ENCODE measurements around the gene IFT20.

GRCh38 chr17:28381141-28381825 is 46.0 kb upstream of the IFT20 start:
- TF ChIP-seq BCL6 (CRISPR knock-in tag; IDR thresholded peaks at IDR 0.05) (no peak), CBX3 (IDR thresholded peaks at IDR 0.05; ENCODE audit: borderline replicate concordance in 1 of 2, low read length in 2 of 2) (no peak), NR3C1 (CRISPR knock-in tag; IDR thresholded peaks at IDR 0.05) (no peak), JUNB (CRISPR knock-in tag; conservative IDR thresholded peaks at IDR 0.05) (no peak)

Measured in K562 (cell line).